GM12864 (cell line): Measurements from ENCODE around the gene GRIK3.

Source experiments
- DNase-seq: peaks from one replicate; pipeline ENCODE4 v3.0.0-alpha.2; 2011; ENCODE audit warnings: low read depth
- H3K4me3 ChIP-seq: 2 replicates; pipeline ENCODE4 v1.5.1; 2011; ENCODE audit warnings: mild to moderate bottlenecking, low read depth, low read length, control low read depth
- TF ChIP-seq, protein P1 (sequence below): IDR thresholded peaks from 2 replicates; pipeline ENCODE4 v1.5.1; 2011; ENCODE audit warnings: low read depth, mild to moderate bottlenecking, moderate library complexity, low read length, control low read depth, inconsistent platforms; ENCODE audit errors: missing control alignments

The GRIK3 gene

DNA sequence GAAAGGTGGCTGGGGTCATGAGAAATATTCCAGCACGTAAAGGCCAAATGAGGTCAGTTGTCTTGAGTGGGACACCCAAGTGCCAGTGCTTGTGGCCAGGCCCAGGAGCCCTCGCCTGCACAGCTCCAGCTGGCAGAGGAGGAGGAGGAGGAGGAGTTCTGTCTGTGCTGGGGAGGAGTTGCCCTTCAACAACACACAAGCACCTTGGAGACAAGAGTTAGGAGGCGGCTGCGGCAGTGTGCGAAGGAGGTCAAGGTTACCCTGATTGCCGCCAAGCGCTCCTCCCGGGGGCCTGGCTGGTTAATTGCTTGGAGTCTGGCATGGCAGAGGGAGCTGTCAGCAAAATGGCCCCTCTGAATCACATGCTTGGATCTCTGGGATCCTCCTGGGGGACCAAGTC lies 45.1 kb downstream of the GRIK3 start:
- TF ChIP-seq, protein P1, sequence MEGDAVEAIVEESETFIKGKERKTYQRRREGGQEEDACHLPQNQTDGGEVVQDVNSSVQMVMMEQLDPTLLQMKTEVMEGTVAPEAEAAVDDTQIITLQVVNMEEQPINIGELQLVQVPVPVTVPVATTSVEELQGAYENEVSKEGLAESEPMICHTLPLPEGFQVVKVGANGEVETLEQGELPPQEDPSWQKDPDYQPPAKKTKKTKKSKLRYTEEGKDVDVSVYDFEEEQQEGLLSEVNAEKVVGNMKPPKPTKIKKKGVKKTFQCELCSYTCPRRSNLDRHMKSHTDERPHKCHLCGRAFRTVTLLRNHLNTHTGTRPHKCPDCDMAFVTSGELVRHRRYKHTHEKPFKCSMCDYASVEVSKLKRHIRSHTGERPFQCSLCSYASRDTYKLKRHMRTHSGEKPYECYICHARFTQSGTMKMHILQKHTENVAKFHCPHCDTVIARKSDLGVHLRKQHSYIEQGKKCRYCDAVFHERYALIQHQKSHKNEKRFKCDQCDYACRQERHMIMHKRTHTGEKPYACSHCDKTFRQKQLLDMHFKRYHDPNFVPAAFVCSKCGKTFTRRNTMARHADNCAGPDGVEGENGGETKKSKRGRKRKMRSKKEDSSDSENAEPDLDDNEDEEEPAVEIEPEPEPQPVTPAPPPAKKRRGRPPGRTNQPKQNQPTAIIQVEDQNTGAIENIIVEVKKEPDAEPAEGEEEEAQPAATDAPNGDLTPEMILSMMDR, result no peak
- DNase-seq, result no peak
- no peak overlapping the region for H3K4me3 ChIP-seq

DNA sequence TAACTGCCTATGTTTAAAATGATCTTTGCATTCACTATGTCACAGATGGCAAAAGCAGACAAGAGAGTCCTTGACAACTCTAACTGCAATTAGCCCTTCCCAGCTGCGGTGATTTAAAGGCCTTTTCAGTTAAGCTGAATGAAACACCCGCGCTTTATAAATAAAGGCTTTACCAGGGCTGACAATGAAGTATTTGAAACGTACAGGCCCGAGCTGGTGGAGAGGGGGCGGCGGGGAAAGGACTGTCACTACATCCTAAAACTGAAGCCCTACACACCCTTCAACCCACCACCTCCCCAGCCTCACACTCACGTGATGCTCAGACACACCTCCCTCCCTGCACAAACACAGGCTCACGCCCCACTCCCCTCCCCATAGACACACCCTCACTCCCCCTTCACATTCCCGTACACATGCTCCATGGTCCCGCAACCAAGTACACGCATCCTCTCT lies 45.5 kb downstream of the GRIK3 start:
- no peak for DNase-seq
- H3K4me3 ChIP-seq, result no peak overlapping the region
- TF ChIP-seq, protein P1, result no peak

DNA sequence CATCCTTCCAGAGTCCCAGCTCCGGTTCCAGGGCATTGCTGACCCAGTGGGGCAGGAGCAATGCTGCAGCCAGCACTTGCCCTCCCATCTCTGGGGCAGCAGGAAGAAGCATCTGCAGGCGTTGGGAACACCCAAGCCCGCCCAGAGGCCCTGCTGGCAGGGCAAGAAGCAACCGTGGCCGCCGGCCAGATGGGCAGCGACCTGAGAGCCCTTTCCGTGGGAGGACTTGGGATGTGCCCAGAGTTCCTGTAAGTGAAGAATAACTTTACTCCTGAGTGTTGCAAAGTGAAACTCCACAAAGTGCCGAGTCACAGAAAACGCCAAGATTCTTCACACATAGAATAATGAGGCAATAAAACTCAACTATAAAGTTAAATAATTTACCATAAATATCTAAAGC lies 46.0 kb downstream of the GRIK3 start:
- TF ChIP-seq, protein P1, result no peak
- DNase-seq, result no peak
- no peak overlapping the region for H3K4me3 ChIP-seq

DNA sequence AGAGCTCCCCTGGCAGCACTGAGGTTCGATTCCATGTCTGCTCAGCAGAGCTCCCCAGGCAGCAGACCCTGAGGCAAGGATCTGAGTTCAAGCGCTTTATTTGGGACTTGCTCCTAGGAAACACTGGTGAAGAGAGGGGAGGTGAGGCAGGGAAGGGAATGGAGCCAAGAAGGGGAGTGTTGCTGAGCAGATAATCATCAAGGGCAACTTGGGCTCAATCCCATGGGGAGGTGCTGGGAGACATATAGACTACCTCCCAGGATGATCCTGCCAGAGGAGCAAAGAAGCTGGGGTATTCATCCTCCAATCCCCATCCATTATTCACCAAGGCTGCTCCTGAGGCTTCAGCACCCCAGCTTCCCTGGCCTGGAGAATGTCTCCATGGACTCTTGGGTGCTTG lies 47.0 kb downstream of the GRIK3 start:
- DNase-seq, result no peak
- TF ChIP-seq, protein P1, result no peak
- H3K4me3 ChIP-seq, result no peak overlapping the region

DNA sequence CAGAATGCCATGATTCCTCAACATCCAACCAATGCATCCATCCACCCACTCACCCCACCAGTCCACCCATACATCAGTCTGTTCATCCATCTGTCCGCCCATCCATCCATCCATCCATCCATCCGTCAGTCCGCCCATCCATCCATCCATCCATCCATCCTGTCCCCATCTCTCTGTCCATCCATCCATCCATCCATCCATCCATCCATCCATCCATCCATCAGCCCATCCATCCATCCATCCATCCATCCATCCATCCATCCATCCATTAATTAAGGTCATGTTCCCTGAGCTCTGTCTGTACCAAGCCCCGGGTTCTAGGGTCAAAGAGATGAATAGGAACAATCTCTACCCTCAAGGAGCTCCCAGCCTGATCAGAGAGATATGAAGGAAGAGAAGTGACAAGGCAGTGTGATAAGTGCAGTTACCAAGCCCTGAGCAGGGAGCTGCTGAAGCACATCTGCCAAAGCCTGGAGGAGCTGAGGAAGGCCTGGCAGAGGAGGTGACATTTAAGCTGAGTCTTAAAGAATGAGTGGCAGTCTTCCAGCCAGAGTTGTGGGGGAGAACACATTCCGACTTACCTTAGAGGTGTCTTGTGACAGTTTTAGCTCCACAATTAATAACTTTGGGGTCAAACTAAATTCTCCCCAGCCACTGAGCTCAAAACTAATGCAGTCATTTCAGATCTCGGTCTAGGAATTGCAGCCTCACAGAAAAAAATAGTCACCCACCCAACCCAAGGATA lies 47.9 kb downstream of the GRIK3 start:
- no peak for DNase-seq
- no peak overlapping the region for H3K4me3 ChIP-seq
- TF ChIP-seq, protein P1, result no peak

DNA sequence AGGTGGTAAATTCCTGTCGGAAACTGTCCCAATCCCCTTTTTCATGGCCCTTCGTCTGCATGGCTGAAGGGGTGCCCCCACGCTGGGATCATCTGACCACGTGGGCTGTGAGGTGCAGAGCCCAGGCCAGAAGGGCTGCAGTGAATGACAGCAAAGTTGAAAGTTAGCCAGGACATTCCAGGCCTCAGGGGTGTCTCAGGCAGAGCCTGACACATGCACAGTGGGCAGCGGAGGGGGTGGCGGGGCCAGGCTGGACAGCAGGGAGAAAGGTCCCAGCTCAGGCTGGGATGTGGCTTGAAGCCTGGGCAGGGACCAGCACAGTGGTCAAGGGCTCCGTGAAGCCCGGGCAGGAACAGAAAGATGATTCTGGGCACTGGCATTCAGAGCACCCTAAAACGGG lies 49.6 kb downstream of the GRIK3 start:
- no peak for DNase-seq
- TF ChIP-seq, protein P1, result no peak
- no peak overlapping the region for H3K4me3 ChIP-seq

DNA sequence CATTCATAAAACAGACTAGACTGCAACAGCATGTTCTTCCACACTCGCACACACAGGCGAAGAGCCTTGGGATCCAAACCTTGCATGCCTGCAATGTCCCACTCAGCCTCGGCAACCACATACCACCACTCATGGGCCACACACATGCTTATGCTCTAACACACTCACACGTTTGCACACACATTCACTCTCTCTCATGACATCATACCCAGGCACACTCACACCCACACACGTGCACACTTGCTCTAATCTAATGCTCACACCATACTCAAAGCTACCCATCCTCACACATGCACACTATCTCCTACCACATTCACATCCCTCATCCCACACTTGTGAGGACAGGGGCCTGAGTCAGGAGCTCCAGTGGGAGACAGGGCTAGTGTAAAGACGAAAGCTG lies 50.3 kb downstream of the GRIK3 start:
- H3K4me3 ChIP-seq, result no peak overlapping the region
- TF ChIP-seq, protein P1, result no peak
- DNase-seq, result no peak
